ENCODE results near the gene DOK3. TPM values are rescaled to one million over a fixed set of nuclear protein-coding genes. Genes with fewer than 3 reads are reported as not detected.
A peak's percentile ranks its signal among the peaks of the same experiment; 100 is the strongest.

Gene DOK3
- polyA plus RNA-seq, 3 donors = 3.3 to 4.3 (median 3.8) TPM

- DNase-seq (ENCODE audit: low read depth in 3 of 3, low spot score in 2 of 3) = no peak
Observed at GRCh38 chr5:177514541-177514940, 4.9 kb upstream of the DOK3 start.

GRCh38 chr5:177513500-177513899 is 3.9 kb upstream of the DOK3 start:
- DNase-seq (ENCODE audit: low read depth in 3 of 3, low spot score in 2 of 3) = no peak

- DNase-seq (ENCODE audit: low read depth in 3 of 3, low spot score in 2 of 3) = no peak
Observed at GRCh38 chr5:177512736-177513380, 3.2 kb upstream of the DOK3 start.

GRCh38 chr5:177511796-177512675 is 2.4 kb upstream of the DOK3 start:
- no peak for DNase-seq (ENCODE audit: low read depth in 3 of 3, low spot score in 2 of 3)

GRCh38 chr5:177511181-177511580 is 1.6 kb upstream of the DOK3 start:
- no peak for DNase-seq (ENCODE audit: low read depth in 3 of 3, low spot score in 2 of 3)

- no peak for DNase-seq (ENCODE audit: low read depth in 3 of 3, low spot score in 2 of 3)
Observed at GRCh38 chr5:177510567-177511053, 984 bp upstream of the DOK3 start.

- DNase-seq (ENCODE audit: low read depth in 3 of 3, low spot score in 2 of 3) = no peak
Observed at GRCh38 chr5:177509991-177510566, 453 bp upstream of the DOK3 start.

- no peak for DNase-seq (ENCODE audit: low read depth in 3 of 3, low spot score in 2 of 3)
Observed at GRCh38 chr5:177508837-177509236, 789 bp downstream of the DOK3 start.

GRCh38 chr5:177508221-177508611 is 1.4 kb downstream of the DOK3 start:
- DNase-seq (ENCODE audit: low read depth in 3 of 3, low spot score in 2 of 3) = no peak

GRCh38 chr5:177507596-177508220 is 1.9 kb downstream of the DOK3 start:
- no peak for DNase-seq (ENCODE audit: low read depth in 3 of 3, low spot score in 2 of 3)

GRCh38 chr5:177507165-177507564 is 2.5 kb downstream of the DOK3 start:
- DNase-seq (ENCODE audit: low read depth in 3 of 3, low spot score in 2 of 3) = no peak

- DNase-seq (ENCODE audit: low read depth in 3 of 3, low spot score in 2 of 3) = no peak
Observed at GRCh38 chr5:177505075-177505474, 4.6 kb downstream of the DOK3 start.

GRCh38 chr5:177504086-177505056 is 5.3 kb downstream of the DOK3 start:
- DNase-seq (ENCODE audit: low read depth in 3 of 3, low spot score in 2 of 3) = no peak

GRCh38 chr5:177503351-177504085 is 6.1 kb downstream of the DOK3 start:
- no peak for DNase-seq (ENCODE audit: low read depth in 3 of 3, low spot score in 2 of 3)

GRCh38 chr5:177502886-177503285 is 6.7 kb downstream of the DOK3 start:
- DNase-seq (ENCODE audit: low read depth in 3 of 3, low spot score in 2 of 3) = no peak

- DNase-seq (ENCODE audit: low read depth in 3 of 3, low spot score in 2 of 3) = no peak
Observed at GRCh38 chr5:177501874-177502678, 7.5 kb downstream of the DOK3 start.

- DNase-seq (ENCODE audit: low read depth in 3 of 3, low spot score in 2 of 3) = peak in 1 of 3 donors; percentile 77
Observed at GRCh38 chr5:177500685-177501522, 8.7 kb downstream of the DOK3 start.

GRCh38 chr5:177499842-177500241 is 9.8 kb downstream of the DOK3 start:
- no peak for DNase-seq (ENCODE audit: low read depth in 3 of 3, low spot score in 2 of 3)

Measured in right renal cortex interstitium (tissue), 3 donors.